Osteocyte (in vitro differentiated cells): Measurements from ENCODE around the gene LIPA. TPM values are rescaled to one million over a fixed set of nuclear protein-coding genes. Genes with fewer than 3 reads are reported as not detected.

Experiments used
- DNase-seq: peaks from one replicate; pipeline ENCODE4 v3.0.0; 2021; ENCODE audit warnings: mixed read lengths; ENCODE audit not compliant: unreplicated experiment; ENCODE audit errors: extremely low spot score
- H3K27ac Mint-ChIP-seq: one replicate; pipeline ENCODE4 v1.8.0; 2021; ENCODE audit warnings: mild to moderate bottlenecking, mixed read lengths; ENCODE audit not compliant: unreplicated experiment
- H3K27me3 Mint-ChIP-seq: one replicate; pipeline ENCODE4 v1.8.0; 2021; ENCODE audit warnings: mixed read lengths; ENCODE audit not compliant: unreplicated experiment
- H3K36me3 Mint-ChIP-seq: one replicate; pipeline ENCODE4 v1.8.0; 2021; ENCODE audit warnings: mixed read lengths; ENCODE audit not compliant: unreplicated experiment
- H3K4me1 Mint-ChIP-seq: one replicate; pipeline ENCODE4 v1.8.0; 2021; ENCODE audit warnings: mixed read lengths; ENCODE audit not compliant: unreplicated experiment
- H3K4me3 Mint-ChIP-seq: one replicate; pipeline ENCODE4 v1.8.0; 2021; ENCODE audit warnings: mild to moderate bottlenecking, moderate library complexity, mixed read lengths; ENCODE audit not compliant: unreplicated experiment
- H3K9me3 Mint-ChIP-seq: one replicate; pipeline ENCODE4 v1.8.0; 2021; ENCODE audit warnings: mixed read lengths; ENCODE audit not compliant: unreplicated experiment
- CTCF ChIP-seq: fragments of 200-600 bp; sonication (generic); IDR thresholded peaks from 2 replicates; pipeline ENCODE4 v1.5.0; 2021; ENCODE audit warnings: antibody characterized with exemption, mild to moderate bottlenecking, moderate library complexity
- total RNA-seq: library from RNA; stranded (reverse); gene quantifications from 2 replicates; pipeline ENCODE4 v1.2.1, GENCODE V29; 2021

LIPA gene
- total RNA-seq, 1 donor from 2014 or later, result 36.9 TPM

- H3K27ac Mint-ChIP-seq, result no peak overlapping the region
- no peaks in the 10 kb centered on the region for H3K27me3 Mint-ChIP-seq
- no peaks in the 10 kb centered on the region for H3K9me3 Mint-ChIP-seq
- no peak for TF ChIP-seq CTCF
- H3K4me1 Mint-ChIP-seq, result peaks cover 2% of the 10 kb centered on the region
- H3K36me3 Mint-ChIP-seq, result peaks cover 21% of the 10 kb centered on the region
- no peak for DNase-seq
- no peak overlapping the region for H3K4me3 Mint-ChIP-seq
Measured at GRCh38 chr10:89233033-89233432, 18.5 kb downstream of the LIPA start.

- peaks cover 28% of the 10 kb centered on the region for H3K36me3 Mint-ChIP-seq
- no peak overlapping the region for H3K4me3 Mint-ChIP-seq
- DNase-seq, result no peak
- TF ChIP-seq CTCF, result no peak
- no peaks in the 10 kb centered on the region for H3K27me3 Mint-ChIP-seq
- peaks cover 2% of the 10 kb centered on the region for H3K4me1 Mint-ChIP-seq
- no peaks in the 10 kb centered on the region for H3K9me3 Mint-ChIP-seq
- H3K27ac Mint-ChIP-seq, result no peak overlapping the region
Measured at GRCh38 chr10:89228962-89229361, 22.6 kb downstream of the LIPA start.

- Mint-ChIP-seq H3K4me1 (peaks cover under 1% of the 10 kb centered on the region), H3K27me3 (no peaks in the 10 kb centered on the region), H3K9me3 (no peaks in the 10 kb centered on the region)
Measured at GRCh38 chr10:89228146-89228545, 23.4 kb downstream of the LIPA start.

GRCh38 chr10:89226891-89227290 is 24.7 kb downstream of the LIPA start:
- Mint-ChIP-seq H3K4me1 (no peaks in the 10 kb centered on the region), H3K27ac (no peak overlapping the region), H3K4me3 (no peak overlapping the region), H3K9me3 (no peaks in the 10 kb centered on the region), H3K36me3 (peaks cover 36% of the 10 kb centered on the region), H3K27me3 (no peaks in the 10 kb centered on the region)
- TF ChIP-seq CTCF, result no peak
- no peak for DNase-seq

More at GRCh38 chr10:89228146-89228545, 23.4 kb downstream of the LIPA start:
- no peak for TF ChIP-seq CTCF
- Mint-ChIP-seq H3K27ac (no peak overlapping the region), H3K4me3 (no peak overlapping the region), H3K36me3 (peaks cover 34% of the 10 kb centered on the region)
- DNase-seq, result no peak

GRCh38 chr10:89224739-89225443 is 26.7 kb downstream of the LIPA start:
- Mint-ChIP-seq H3K9me3 (no peaks in the 10 kb centered on the region), H3K36me3 (peaks cover 33% of the 10 kb centered on the region), H3K4me1 (no peaks in the 10 kb centered on the region), H3K27me3 (no peaks in the 10 kb centered on the region), H3K27ac (no peak overlapping the region), H3K4me3 (no peak overlapping the region)
- no peak for TF ChIP-seq CTCF
- DNase-seq, result no peak
